Measurements from ENCODE around the gene ADCY5. TPM values are rescaled to one million over a fixed set of nuclear protein-coding genes. Genes with fewer than 3 reads are reported as not detected.

Gene ADCY5
- total RNA-seq, 1 experiment from 2014 or later = 0.49 TPM

GRCh38 chr3:123337948-123338619 lies 110.8 kb downstream of the ADCY5 start:
- H2AFZ ChIP-seq (ENCODE audit: low read depth, low read length, poor library complexity, severe bottlenecking) = no peak overlapping the region
- BruUV-seq (replicated peaks) = no TSS peak
- H3K9me3 ChIP-seq (ENCODE audit: control insufficient read depth in 1 of 2, insufficient read depth in 1 of 2, low read depth in 1 of 2, low read length in 2 of 2) = no peaks in the 10 kb centered on the region
- H3K4me3 ChIP-seq (replicated peaks in 1 of 2; ENCODE audit: low read depth in 1 of 2, low read length in 2 of 2) = no peak overlapping the region
- ATAC-seq (no peak), DNase-seq (ENCODE audit: low read depth, low spot score) (no peak)
- intact Hi-C loops (cut with micrococcal nuclease) = no loop called here
- POLR2A ChIA-PET = no interaction called here
- no peak overlapping the region for H3K27ac ChIP-seq (ENCODE audit: low read depth, low read length)
- H3K36me3 ChIP-seq (ENCODE audit: control insufficient read depth in 1 of 2, insufficient read depth in 2 of 2, low read length in 2 of 2) = no peaks in the 10 kb centered on the region
- no peak for TF ChIP-seq FOSL1 (IDR thresholded peaks at IDR 0.05; ENCODE audit: low read depth)
- TF ChIP-seq ATF3 (IDR thresholded peaks at IDR 0.05) = no peak
- no peak for TF ChIP-seq SRF (IDR thresholded peaks at IDR 0.05; ENCODE audit: low read depth)
- no peak for TF ChIP-seq SP1 (IDR thresholded peaks at IDR 0.05; ENCODE audit: low read depth)
- TF ChIP-seq ZBTB33 (IDR thresholded peaks at IDR 0.05; ENCODE audit: extremely low read depth, insufficient replicate concordance, low read length) = no peak
- TF ChIP-seq RAD21 (IDR thresholded peaks at IDR 0.05; ENCODE audit: low read depth) = no peak
- no peak for TF ChIP-seq CBX3 (IDR thresholded peaks at IDR 0.05; ENCODE audit: low read depth)
- TF ChIP-seq REST (IDR thresholded peaks at IDR 0.05; ENCODE audit: low read depth) = no peak
- H3K79me2 ChIP-seq (ENCODE audit: insufficient read depth, low read length) = no peaks in the 10 kb centered on the region
- no peak overlapping the region for H3K4me2 ChIP-seq (ENCODE audit: low read length)
- H3K9me2 ChIP-seq (ENCODE audit: insufficient read depth) = no peaks in the 10 kb centered on the region
- CTCF ChIA-PET = no interaction called here
- RAD21 ChIA-PET (ENCODE audit: low non-redundant PET in 1 of 2, low total read pairs in 2 of 2, uncharacterized antibody in 2 of 2, unreplicated experiment in 2 of 2) = no interaction called here
- H3K27me3 ChIP-seq (ENCODE audit: insufficient read depth, low read length) = no peaks in the 10 kb centered on the region
- no peaks in the 10 kb centered on the region for H3K4me1 ChIP-seq (ENCODE audit: control insufficient read depth in 1 of 2, insufficient read depth in 2 of 2, low read length in 2 of 2)
- no peak overlapping the region for H3K9ac ChIP-seq (ENCODE audit: low read length)
- H4K20me1 ChIP-seq (ENCODE audit: insufficient read depth) = no peaks in the 10 kb centered on the region
